Measurements from ENCODE around the gene TSPAN4. TPM values are rescaled to one million over a fixed set of nuclear protein-coding genes. Genes with fewer than 3 reads are reported as not detected.

The TSPAN4 gene
- total RNA-seq, 1 experiment from 2014 or later, result 50.3 TPM

- ATAC-seq (no peak), DNase-seq (ENCODE audit: low read depth, low spot score) (no peak)
- POLR2A ChIA-PET, result interaction anchor here (0.8 kb wide), 1 partner anchor 9 kb away, joined by 3 read pairs; no protein-coding TSS in a partner anchor
- intact Hi-C loops (cut with micrococcal nuclease), result no loop called here
- peak overlapping the region; percentile 32; the same call in 1 of the 2 replicates for H3K27ac ChIP-seq (ENCODE audit: low read depth, low read length)
- BruUV-seq (replicated peaks), result no TSS peak
- H3K4me3 ChIP-seq (replicated peaks in 1 of 2; ENCODE audit: low read depth in 1 of 2, low read length in 2 of 2), result no peak overlapping the region
- no peaks in the 10 kb centered on the region for H3K27me3 ChIP-seq (ENCODE audit: insufficient read depth, low read length)
- peak overlapping the region; percentile 28; the same call in 1 of the 2 replicates for H3K4me2 ChIP-seq (ENCODE audit: low read length)
- H3K9me3 ChIP-seq (ENCODE audit: control insufficient read depth in 1 of 2, insufficient read depth in 1 of 2, low read depth in 1 of 2, low read length in 2 of 2), result no peaks in the 10 kb centered on the region
- peaks cover 16% of the 10 kb centered on the region for H3K79me2 ChIP-seq (ENCODE audit: insufficient read depth, low read length)
- RAD21 ChIA-PET (ENCODE audit: low non-redundant PET in 1 of 2, low total read pairs in 2 of 2, uncharacterized antibody in 2 of 2, unreplicated experiment in 2 of 2), result interaction anchor here (0.8 to 1.2 kb wide), 2 partner anchors 9 to 10 kb away, joined by 3 read pairs; no protein-coding TSS in a partner anchor
- H3K9ac ChIP-seq (ENCODE audit: low read length), result peak overlapping the region; percentile 76
- H3K9me2 ChIP-seq (ENCODE audit: insufficient read depth), result no peaks in the 10 kb centered on the region
- CTCF ChIA-PET, result no interaction called here
- H3K36me3 ChIP-seq (ENCODE audit: control insufficient read depth in 1 of 2, insufficient read depth in 2 of 2, low read length in 2 of 2), result no peaks in the 10 kb centered on the region
- peaks cover 31 to 46% of the 10 kb centered on the region in 2 experiments for H3K4me1 ChIP-seq (ENCODE audit: control insufficient read depth in 1 of 2, insufficient read depth in 2 of 2, low read length in 2 of 2)
- H4K20me1 ChIP-seq (ENCODE audit: insufficient read depth), result no peaks in the 10 kb centered on the region
- no peak overlapping the region for H2AFZ ChIP-seq (ENCODE audit: low read depth, low read length, poor library complexity, severe bottlenecking)
- TF ChIP-seq SRF (IDR thresholded peaks at IDR 0.05; ENCODE audit: low read depth) (no peak), REST (IDR thresholded peaks at IDR 0.05; ENCODE audit: low read depth) (no peak)
These were observed 17.1 kb upstream of the TSPAN4 start for GRCh38 chr11:825366-826226.

GRCh38 chr11:826227-826621 lies 16.4 kb upstream of the TSPAN4 start:
- Histone ChIP-seq H3K9me3 (ENCODE audit: control insufficient read depth in 1 of 2, insufficient read depth in 1 of 2, low read depth in 1 of 2, low read length in 2 of 2) (no peaks in the 10 kb centered on the region), H2AFZ (ENCODE audit: low read depth, low read length, poor library complexity, severe bottlenecking) (no peak overlapping the region), H3K27ac (ENCODE audit: low read depth, low read length) (peak overlapping the region; percentile 89; the same call in 1 of the 2 replicates), H3K36me3 (ENCODE audit: control insufficient read depth in 1 of 2, insufficient read depth in 2 of 2, low read length in 2 of 2) (no peaks in the 10 kb centered on the region), H3K4me1 (ENCODE audit: control insufficient read depth in 1 of 2, insufficient read depth in 2 of 2, low read length in 2 of 2) (peaks cover 26 to 44% of the 10 kb centered on the region in 2 experiments), H3K4me3 (replicated peaks in 1 of 2; ENCODE audit: low read depth in 1 of 2, low read length in 2 of 2) (peak overlapping the region in 1 of 2 experiments; percentile 65; a peak in 2 of 4 replicates), H4K20me1 (ENCODE audit: insufficient read depth) (no peaks in the 10 kb centered on the region), H3K9ac (ENCODE audit: low read length) (peak overlapping the region; percentile 76), H3K27me3 (ENCODE audit: insufficient read depth, low read length) (no peaks in the 10 kb centered on the region), H3K4me2 (ENCODE audit: low read length) (peak overlapping the region; percentile 100), H3K9me2 (ENCODE audit: insufficient read depth) (no peaks in the 10 kb centered on the region), H3K79me2 (ENCODE audit: insufficient read depth, low read length) (peaks cover 10% of the 10 kb centered on the region; the same call in 1 of the 2 replicates)
- ChIA-PET RAD21 (ENCODE audit: low non-redundant PET in 1 of 2, low total read pairs in 2 of 2, uncharacterized antibody in 2 of 2, unreplicated experiment in 2 of 2) (interaction anchor here (0.8 to 1.2 kb wide), 2 partner anchors 9 kb away, joined by 3 read pairs; no protein-coding TSS in a partner anchor), CTCF (no interaction called here), POLR2A (interaction anchor here (0.8 kb wide), 1 partner anchor 8 kb away, joined by 3 read pairs; no protein-coding TSS in a partner anchor)
- DNase-seq (ENCODE audit: low read depth, low spot score) (no peak), ATAC-seq (no peak)
- TSS peak; percentile 31 for BruUV-seq (replicated peaks)
- intact Hi-C loops (cut with micrococcal nuclease), result no loop called here
- no peak for TF ChIP-seq MAX (IDR thresholded peaks at IDR 0.05)
- TF ChIP-seq SRF (IDR thresholded peaks at IDR 0.05; ENCODE audit: low read depth), result no peak
- TF ChIP-seq ZBTB33 (IDR thresholded peaks at IDR 0.05; ENCODE audit: extremely low read depth, insufficient replicate concordance, low read length), result no peak
- TF ChIP-seq TCF7L2 (IDR thresholded peaks at IDR 0.05; ENCODE audit: borderline replicate concordance, extremely low read depth, insufficient read depth, insufficient read length), result no peak
- no peak for TF ChIP-seq CTCF (IDR thresholded peaks at IDR 0.05 in 2 of 3, conservative IDR thresholded peaks at IDR 0.05 in 1 of 3; ENCODE audit: borderline replicate concordance in 1 of 3, insufficient read depth in 1 of 3, low read depth in 2 of 3, low read length in 2 of 3)
- TF ChIP-seq ZFX (IDR thresholded peaks at IDR 0.05), result no peak

Measured in HCT116 (cell line).